Right atrium auricular region (tissue), 2 donors: ENCODE data around the gene PRRC1. TPM values are rescaled to one million over a fixed set of nuclear protein-coding genes. Genes with fewer than 3 reads are reported as not detected.

Source experiments
- DNase-seq: peaks from one replicate; pipeline ENCODE4 v3.0.0-alpha.2; 2019; ENCODE audit warnings: low spot score
- H3K27ac ChIP-seq, 2 donors: fragments of 200-600 bp; sonication (generic); 1 replicate in 1 of 2; 2 replicates in 1 of 2; pipeline ENCODE4 v1.5.1; 2016 to 2019
- H3K27me3 ChIP-seq, 2 donors: fragments of 200-600 bp; sonication (generic); one replicate each; pipeline versions ENCODE4 v1.5.1 to v1.6.0; 2017 to 2019
- H3K36me3 ChIP-seq: fragments of 200-600 bp; sonication (generic); one replicate; pipeline ENCODE4 v1.5.1; 2016
- H3K4me1 ChIP-seq, 2 donors: fragments of 200-600 bp; sonication (generic); one replicate each; pipeline versions ENCODE4 v1.5.1 to v1.6.0; 2017 to 2019
- H3K4me3 ChIP-seq, 2 donors: fragments of 200-600 bp; sonication (generic); 1 replicate in 1 of 2; 2 replicates in 1 of 2; pipeline ENCODE4 v1.5.1; 2017 to 2019; ENCODE audit warnings: mild to moderate bottlenecking in 1 of 2, moderate library complexity in 1 of 2
- H3K9me3 ChIP-seq, 2 donors: fragments of 200-600 bp; sonication (generic); one replicate each; pipeline ENCODE4 v1.5.1; 2019
- CTCF ChIP-seq, 2 donors: fragments of 200-600 bp; sonication (generic); IDR thresholded peaks; one replicate each; pipeline ENCODE4 v1.5.1; 2019; ENCODE audit warnings: antibody characterized with exemption in 2 of 2
- total RNA-seq, 2 donors: library from RNA; depleted of rRNA; stranded (reverse); fragments of >200 nt; gene quantifications; one replicate each; pipeline ENCODE4 v1.1.0, GENCODE V29; 2016

PRRC1 gene
- total RNA-seq, 2 donors from 2014 or later = 19.3 to 34.6 TPM

- no peak overlapping the region for H3K4me3 ChIP-seq
These were observed 2.6 kb upstream of the PRRC1 start for GRCh38 chr5:127514816-127515215.

DNA sequence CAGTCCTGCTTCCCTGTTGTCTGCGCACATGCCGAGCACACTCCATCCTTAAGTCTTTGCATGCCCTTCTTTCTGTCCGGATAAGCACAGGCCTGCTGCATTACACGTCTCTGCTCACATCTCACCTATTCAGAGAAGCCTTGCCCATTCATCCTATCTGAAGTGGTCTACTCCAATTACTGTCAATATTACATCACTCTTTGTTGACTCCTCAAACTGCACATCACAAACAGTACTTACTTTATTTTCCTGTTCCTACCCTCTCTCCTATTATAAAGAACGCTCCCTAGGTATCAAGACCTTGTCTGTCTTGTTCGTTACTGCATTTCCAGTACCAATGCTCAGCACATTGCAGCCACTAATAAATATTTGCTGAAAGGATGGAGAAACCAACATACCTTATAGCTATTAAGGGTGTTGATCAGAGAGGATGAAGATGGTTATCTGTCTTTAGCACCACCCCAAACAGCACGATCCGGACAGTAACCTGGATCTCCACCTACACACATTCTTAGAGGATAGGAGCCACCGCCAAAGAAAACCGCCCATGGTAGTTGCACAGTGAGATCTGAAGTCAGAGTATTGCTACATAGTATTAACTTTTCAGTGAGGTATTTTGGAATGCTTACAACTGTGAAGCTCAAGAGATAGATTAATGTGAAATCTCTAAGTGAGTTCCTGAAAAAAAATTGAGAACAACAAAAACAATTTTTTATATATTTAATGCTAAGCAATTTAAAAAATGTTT is 1.6 kb upstream of the PRRC1 start:
- DNase-seq = no peak
- Histone ChIP-seq H3K27ac (no peak overlapping the region), H3K27me3 (no peaks in the 10 kb centered on the region), H3K9me3 (no peaks in the 10 kb centered on the region), H3K4me1 (peaks cover 0 to 21% of the 10 kb centered on the region in 2 donors), H3K4me3 (no peak overlapping the region), H3K36me3 (no peaks in the 10 kb centered on the region)
- no peak for TF ChIP-seq CTCF (IDR thresholded peaks at IDR 0.05)

More at GRCh38 chr5:127514816-127515215, 2.6 kb upstream of the PRRC1 start:
- Histone ChIP-seq H3K27ac (no peak overlapping the region), H3K27me3 (no peaks in the 10 kb centered on the region), H3K4me1 (peaks cover 0 to 17% of the 10 kb centered on the region in 2 donors), H3K9me3 (no peaks in the 10 kb centered on the region), H3K36me3 (no peaks in the 10 kb centered on the region)
- no peak for DNase-seq
- TF ChIP-seq CTCF (IDR thresholded peaks at IDR 0.05) = no peak

- no peak for TF ChIP-seq CTCF (IDR thresholded peaks at IDR 0.05)
- peak overlapping the region in 1 of 2 donors; percentile 86 for H3K27ac ChIP-seq
- no peaks in the 10 kb centered on the region for H3K27me3 ChIP-seq
- H3K36me3 ChIP-seq = no peaks in the 10 kb centered on the region
- H3K4me3 ChIP-seq = peak overlapping the region; percentile 93 to 98
- H3K4me1 ChIP-seq = peaks cover 0 to 21% of the 10 kb centered on the region in 2 donors
- no peak for DNase-seq
- peaks cover 0 to 7% of the 10 kb centered on the region in 2 donors for H3K9me3 ChIP-seq
These were observed 345 bp upstream of the PRRC1 start for GRCh38 chr5:127517110-127517479.

DNA sequence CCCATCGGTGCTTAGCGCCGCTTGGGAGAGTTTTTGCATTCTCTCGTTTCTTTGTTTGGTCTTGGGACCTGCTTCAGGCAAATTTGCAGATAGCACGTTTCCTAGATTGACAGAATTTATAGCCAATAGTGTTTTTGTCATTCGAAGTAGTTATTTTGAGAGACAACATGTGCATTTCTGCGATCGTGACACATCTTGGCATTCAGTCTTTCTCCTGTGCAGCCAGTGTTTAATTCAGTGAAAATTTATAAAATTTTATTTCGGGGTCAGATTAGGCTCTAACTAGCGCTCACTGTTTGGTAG is 830 bp downstream of the PRRC1 start:
- Histone ChIP-seq H3K9me3 (peaks cover 0 to 7% of the 10 kb centered on the region in 2 donors), H3K4me1 (peaks cover 0 to 21% of the 10 kb centered on the region in 2 donors), H3K27me3 (no peaks in the 10 kb centered on the region), H3K36me3 (peaks cover 1% of the 10 kb centered on the region), H3K27ac (peak overlapping the region; percentile 86 to 89), H3K4me3 (peak overlapping the region; percentile 93 to 98)
- no peak for TF ChIP-seq CTCF (IDR thresholded peaks at IDR 0.05)
- no peak for DNase-seq

- Histone ChIP-seq H3K36me3 (peaks cover 14% of the 10 kb centered on the region), H3K4me3 (no peak overlapping the region), H3K27me3 (no peaks in the 10 kb centered on the region), H3K27ac (no peak overlapping the region), H3K9me3 (peaks cover 0 to 7% of the 10 kb centered on the region in 2 donors), H3K4me1 (peaks cover 0 to 21% of the 10 kb centered on the region in 2 donors)
- TF ChIP-seq CTCF (IDR thresholded peaks at IDR 0.05) = no peak
- DNase-seq = no peak
These were observed 2.1 kb downstream of the PRRC1 start for GRCh38 chr5:127519527-127519926.
